IMR-90 (cell line): Measurements from ENCODE around the gene DMAC1. TPM values are rescaled to one million over a fixed set of nuclear protein-coding genes. Genes with fewer than 3 reads are reported as not detected.

ENCODE experiments used
- ATAC-seq: fragments of 200-7000 bp; cut with Tn5 transposase; 2 replicates; pipeline ENCODE4 v1.9.1; 2020; ENCODE audit warnings: low read depth, mild to moderate bottlenecking, moderate library complexity
- BruUV-seq: library from RNA; stranded (reverse); fragments of 400-500 nt; replicated peaks from 2 replicates; lab custom pipeline; 2021; lab: Mats Ljungman, UMichigan
- CTCF ChIA-PET: fragments of 300-600 bp; formaldehyde crosslinking; extraction: SDS; loops from one replicate; lab custom pipeline; 2021; ENCODE audit warnings: antibody characterized with exemption; lab: Yijun Ruan, JAX
- POLR2A ChIA-PET: fragments of 300-600 bp; sonication (Branson Sonifier 250); formaldehyde crosslinking; loops from one replicate; lab custom pipeline; 2022; ENCODE audit warnings: antibody characterized with exemption; ENCODE audit not compliant: unreplicated experiment; lab: Charles Lee
- DNase-seq: peaks from one replicate; pipeline ENCODE4 v3.0.0; 2013
- H2AFZ ChIP-seq: replicated peaks from 2 replicates; pipeline ENCODE3; 2013; ENCODE audit warnings: low read length, mild to moderate bottlenecking; ENCODE audit not compliant: poor library complexity
- H2AK5ac ChIP-seq: 2 replicates; pipeline ENCODE4 v1.6.1; 2013; ENCODE audit warnings: low read depth, low read length, inconsistent platforms
- H2AK9ac ChIP-seq: replicated peaks from 2 replicates; pipeline ENCODE3; 2013; ENCODE audit warnings: mild to moderate bottlenecking, low read depth, low read length, moderate library complexity; ENCODE audit not compliant: poor library complexity
- H2BK120ac ChIP-seq: 2 replicates; pipeline ENCODE4 v1.6.1; 2013; ENCODE audit warnings: low read depth, low read length, inconsistent platforms
- H2BK15ac ChIP-seq: 3 replicates; pipeline ENCODE4 v1.6.1; 2013; ENCODE audit warnings: low read depth, low read length, inconsistent platforms
- H2BK20ac ChIP-seq: 2 replicates; pipeline ENCODE4 v1.6.1; 2013; ENCODE audit warnings: low read depth, mild to moderate bottlenecking, inconsistent platforms, low read length, moderate library complexity
- H2BK5ac ChIP-seq: 2 replicates; pipeline ENCODE4 v1.6.1; 2013; ENCODE audit warnings: mild to moderate bottlenecking, low read depth, low read length, inconsistent platforms; ENCODE audit not compliant: poor library complexity, severe bottlenecking
- H3K14ac ChIP-seq: replicated peaks from 2 replicates; pipeline ENCODE4 v1.6.1; 2013; ENCODE audit warnings: low read depth, low read length, inconsistent platforms
- H3K18ac ChIP-seq: 2 replicates; pipeline ENCODE4 v1.6.1; 2013; ENCODE audit warnings: low read depth, low read length, control low read depth
- H3K23ac ChIP-seq: 2 replicates; pipeline ENCODE4 v1.6.1; 2013; ENCODE audit warnings: low read depth, low read length, inconsistent platforms
- H3K27ac ChIP-seq: 2 replicates; pipeline ENCODE4 v1.5.1; 2013; ENCODE audit warnings: mild to moderate bottlenecking, control low read depth, low read length; ENCODE audit not compliant: insufficient read depth
- H3K27me3 ChIP-seq: 2 replicates; pipeline ENCODE4 v1.6.1; 2013; ENCODE audit warnings: low read length; ENCODE audit not compliant: control insufficient read depth, insufficient read depth
- H3K36me3 ChIP-seq: 2 replicates; pipeline ENCODE4 v1.6.1; 2013; ENCODE audit warnings: low read length, mixed read lengths; ENCODE audit not compliant: control insufficient read depth, insufficient read depth
- H3K4ac ChIP-seq: 2 replicates; pipeline ENCODE4 v1.6.1; 2013; ENCODE audit warnings: low read depth, low read length, inconsistent platforms
- H3K4me1 ChIP-seq: 2 replicates; pipeline ENCODE4 v1.6.1; 2013; ENCODE audit warnings: low read length, mixed read lengths; ENCODE audit not compliant: control insufficient read depth, insufficient read depth
- H3K4me2 ChIP-seq: 2 replicates; pipeline ENCODE4 v1.6.1; 2013; ENCODE audit warnings: low read depth, mild to moderate bottlenecking, control low read depth, low read length, moderate library complexity
- H3K4me3 ChIP-seq: 2 replicates; pipeline ENCODE4 v1.5.1; 2013; ENCODE audit warnings: low read depth, mild to moderate bottlenecking, control low read depth, low read length, moderate library complexity; ENCODE audit not compliant: insufficient read depth
- H3K56ac ChIP-seq: 2 replicates; pipeline ENCODE4 v1.6.1; 2013; ENCODE audit warnings: low read length, inconsistent platforms; ENCODE audit not compliant: insufficient read depth; ENCODE audit errors: extremely low read depth
- H3K79me1 ChIP-seq, 2 experiments: 2 replicates each; pipeline ENCODE4 v1.6.1; 2013; ENCODE audit warnings: low read length in 2 of 2, inconsistent platforms in 1 of 2, low read depth in 1 of 2
- H3K9ac ChIP-seq: 2 replicates; pipeline ENCODE4 v1.6.1; 2013; ENCODE audit warnings: low read depth, low read length, control low read depth
- H3K9me1 ChIP-seq: 2 replicates; pipeline ENCODE4 v1.6.1; 2013; ENCODE audit warnings: low read length, inconsistent platforms; ENCODE audit not compliant: insufficient read depth
- H3K9me3 ChIP-seq: 2 replicates; pipeline ENCODE4 v1.6.1; 2013; ENCODE audit warnings: low read length; ENCODE audit not compliant: control insufficient read depth, insufficient read depth
- H4K20me1 ChIP-seq: 2 replicates; pipeline ENCODE4 v1.6.1; 2013; ENCODE audit warnings: low read length, inconsistent platforms; ENCODE audit not compliant: insufficient read depth
- H4K5ac ChIP-seq: 2 replicates; pipeline ENCODE4 v1.6.1; 2013; ENCODE audit warnings: mild to moderate bottlenecking, low read depth, low read length, control low read depth
- H4K8ac ChIP-seq, 2 experiments: 2 replicates each; pipeline ENCODE4 v1.6.1; 2013; ENCODE audit warnings: low read depth in 2 of 2, low read length in 2 of 2, control low read depth in 1 of 2, inconsistent platforms in 1 of 2
- H4K91ac ChIP-seq: 2 replicates; pipeline ENCODE4 v1.6.1; 2013; ENCODE audit warnings: low read depth, low read length, inconsistent platforms; ENCODE audit not compliant: insufficient read depth
- BHLHE40 ChIP-seq: fragments of 150-350 bp; IDR thresholded peaks from 2 replicates; pipeline ENCODE4 v1.6.1; 2016; ENCODE audit warnings: mild to moderate bottlenecking, low read depth, low read length
- CEBPB ChIP-seq: IDR thresholded peaks from 2 replicates; pipeline ENCODE4 v1.6.1; 2012; ENCODE audit warnings: low read depth, low read length, improper control_type of control experiment
- CHD1 ChIP-seq: IDR thresholded peaks from 2 replicates; pipeline ENCODE4 v1.6.1; 2012; ENCODE audit warnings: low read depth, low read length, improper control_type of control experiment
- CTCF ChIP-seq: conservative IDR thresholded peaks from 2 replicates; pipeline ENCODE4 v1.5.1; 2012; ENCODE audit warnings: mild to moderate bottlenecking, low read depth, low read length, improper control_type of control experiment
- ELK1 ChIP-seq: fragments of 150-350 bp; IDR thresholded peaks from 2 replicates; pipeline ENCODE4 v1.6.1; 2016; ENCODE audit warnings: low read depth, mild to moderate bottlenecking, low read length, moderate library complexity, borderline replicate concordance
- FOS ChIP-seq: fragments of 150-350 bp; IDR thresholded peaks from 2 replicates; pipeline ENCODE4 v1.6.1; 2016; ENCODE audit warnings: low read depth, low read length
- MAFK ChIP-seq: IDR thresholded peaks from 2 replicates; pipeline ENCODE4 v1.6.1; 2012; ENCODE audit warnings: low read depth, low read length, improper control_type of control experiment
- MAZ ChIP-seq: IDR thresholded peaks from 2 replicates; pipeline ENCODE4 v1.6.1; 2012; ENCODE audit warnings: low read depth, mild to moderate bottlenecking, low read length, improper control_type of control experiment, moderate library complexity, borderline replicate concordance
- MXI1 ChIP-seq: IDR thresholded peaks from 2 replicates; pipeline ENCODE4 v1.6.1; 2012; ENCODE audit warnings: low read depth, mild to moderate bottlenecking, low read length, moderate library complexity, borderline replicate concordance
- NFE2L2 ChIP-seq: fragments of 150-350 bp; IDR thresholded peaks from 2 replicates; pipeline ENCODE4 v1.6.1; 2016; ENCODE audit warnings: low read depth, mild to moderate bottlenecking, low read length
- POLR2A ChIP-seq: IDR thresholded peaks from 2 replicates; pipeline ENCODE4 v1.6.1; 2012; ENCODE audit warnings: mild to moderate bottlenecking, low read depth, low read length
- RAD21 ChIP-seq: IDR thresholded peaks from 2 replicates; pipeline ENCODE4 v1.6.1; 2012; ENCODE audit warnings: low read length, improper control_type of control experiment
- RCOR1 ChIP-seq: IDR thresholded peaks from 2 replicates; pipeline ENCODE4 v1.6.1; 2012; ENCODE audit warnings: mild to moderate bottlenecking, low read length, improper control_type of control experiment; ENCODE audit not compliant: insufficient replicate concordance
- RFX5 ChIP-seq: IDR thresholded peaks from 2 replicates; pipeline ENCODE4 v1.8.0; 2012; ENCODE audit warnings: low read depth, mild to moderate bottlenecking, low read length, moderate library complexity
- SMC3 ChIP-seq: fragments of 150-350 bp; IDR thresholded peaks from 2 replicates; pipeline ENCODE4 v1.6.1; 2016; ENCODE audit warnings: low read depth, mild to moderate bottlenecking, antibody characterized with exemption, low read length, moderate library complexity
- USF2 ChIP-seq: fragments of 150-350 bp; IDR thresholded peaks from 2 replicates; pipeline ENCODE4 v1.6.1; 2017; ENCODE audit warnings: mild to moderate bottlenecking, antibody characterized with exemption, low read length, low read depth
- WGBS, 2 experiments: methylation state at CpG; one replicate each; pipeline versions ENCODE4 v1.1.5 to v1.1.7; 2013; ENCODE audit warnings: missing lambda C conversion rate in 2 of 2; ENCODE audit not compliant: insufficient read length in 1 of 2; ENCODE audit errors: extremely low coverage in 2 of 2; 5-methylcytosine and 5-hydroxymethylcytosine counted together
- dilution Hi-C: fragments of 300-500 bp; cut with HindIII; formaldehyde crosslinking; loops from one replicate; pipeline ENCODE4 v1.14.3; 2018; ENCODE audit warnings: low sequenced_read_pairs; ENCODE audit not compliant: unreplicated experiment
- in situ Hi-C: fragments of 300-500 bp; cut with MboI; formaldehyde crosslinking; loops from 3 replicates; pipeline ENCODE4 v1.14.3; 2019; ENCODE audit warnings: low sequenced_read_pairs, inconsistent platforms, mixed read lengths
- intact Hi-C: fragments of 100-400 bp; cut with micrococcal nuclease; formaldehyde crosslinking; loops from 2 replicates; pipeline ENCODE4 v1.10.0; 2022
- polyA plus RNA-seq, 3 experiments: library from polyadenylated mRNA; depleted of rRNA; stranded (reverse); fragments of >200 nt; gene quantifications; 2 replicates each; pipeline ENCODE4 v1.2.3, GENCODE V29; 2012; ENCODE audit warnings: low replicate concordance in 1 of 3
- total RNA-seq: library from RNA; depleted of rRNA; stranded (reverse); fragments of >200 nt; gene quantifications from 2 replicates; pipeline ENCODE4 v1.2.3, GENCODE V29; 2012

Gene DMAC1
- total and polyA plus RNA-seq, 2 of the 4 experiments (the other 2 are of a cell fraction): 8.1 to 14.5 TPM

GRCh38 chr9:7783635-7784063 is 15.9 kb downstream of the DMAC1 start:
- H4K5ac ChIP-seq: no peak overlapping the region
- no peak overlapping the region for H2BK15ac ChIP-seq
- no peak for ATAC-seq
- H3K14ac ChIP-seq: no peak overlapping the region
- H3K56ac ChIP-seq: no peak overlapping the region
- no peaks in the 10 kb centered on the region for H3K79me1 ChIP-seq
- H2BK5ac ChIP-seq: no peak overlapping the region
- DNase-seq: no peak
- intact Hi-C loops (no loop called here), dilution Hi-C loops (no loop called here), in situ Hi-C loops (no loop called here)
- H3K4me3 ChIP-seq: no peak overlapping the region
- H3K9ac ChIP-seq: no peak overlapping the region
- no peaks in the 10 kb centered on the region for H3K27me3 ChIP-seq
- H2AFZ ChIP-seq: no peak overlapping the region
- TF ChIP-seq FOS (no peak), USF2 (no peak), NFE2L2 (no peak), RCOR1 (no peak), CHD1 (no peak), SMC3 (no peak), BHLHE40 (no peak), CEBPB (no peak), ELK1 (no peak), RAD21 (no peak), MAFK (no peak), POLR2A (no peak), MAZ (no peak), RFX5 (no peak), MXI1 (no peak), CTCF (no peak)
- ChIA-PET CTCF (no interaction called here), POLR2A (no interaction called here)
- no peaks in the 10 kb centered on the region for H3K9me1 ChIP-seq
- H2BK120ac ChIP-seq: no peak overlapping the region
- H4K91ac ChIP-seq: no peak overlapping the region
- no peak overlapping the region for H2BK20ac ChIP-seq
- no peaks in the 10 kb centered on the region for H3K36me3 ChIP-seq
- H3K4me1 ChIP-seq: no peaks in the 10 kb centered on the region
- H4K8ac ChIP-seq: no peak overlapping the region
- H4K20me1 ChIP-seq: no peaks in the 10 kb centered on the region
- no peak overlapping the region for H2AK5ac ChIP-seq
- no peak overlapping the region for H2AK9ac ChIP-seq
- H3K27ac ChIP-seq: no peak overlapping the region
- no peak overlapping the region for H3K18ac ChIP-seq
- WGBS, 2 experiments: no CpG with 5 or more reads among the region's 5 CpGs
- no peak overlapping the region for H3K4ac ChIP-seq
- BruUV-seq: no TSS peak
- H3K9me3 ChIP-seq: no peaks in the 10 kb centered on the region
- H3K23ac ChIP-seq: no peak overlapping the region
- H3K4me2 ChIP-seq: no peak overlapping the region
